MM.1S (cell line): ENCODE results near the gene TSR1.

ENCODE experiments used
- DNase-seq: peaks from one replicate; pipeline ENCODE4 v3.0.0-alpha.2; 2015
- H2AFZ ChIP-seq: fragments of 300-600 bp; sonication (generic); 2 replicates; pipeline ENCODE4 v1.6.0; 2016; ENCODE audit warnings: antibody characterized with exemption, low read length
- H3F3A ChIP-seq: fragments of 300-600 bp; sonication (generic); 2 replicates; pipeline ENCODE4 v1.6.1; 2016; ENCODE audit warnings: mild to moderate bottlenecking, antibody characterized with exemption, low read length, moderate library complexity, mixed read lengths; ENCODE audit not compliant: insufficient read depth
- H3K27ac ChIP-seq: fragments of 300-600 bp; sonication (generic); 2 replicates; pipeline ENCODE4 v1.5.1; 2016; ENCODE audit warnings: mild to moderate bottlenecking, low read length
- H3K27me3 ChIP-seq: fragments of 300-600 bp; sonication (generic); replicated peaks from 2 replicates; pipeline ENCODE4 v1.6.0; 2016; ENCODE audit warnings: low read length; ENCODE audit not compliant: insufficient read depth
- H3K36me3 ChIP-seq: fragments of 300-600 bp; sonication (generic); replicated peaks from 2 replicates; pipeline ENCODE4 v1.6.1; 2016; ENCODE audit warnings: mild to moderate bottlenecking, low read length, mixed read lengths; ENCODE audit not compliant: insufficient read depth
- H3K4me1 ChIP-seq: fragments of 300-600 bp; sonication (generic); 2 replicates; pipeline ENCODE4 v1.6.1; 2016; ENCODE audit warnings: low read length, mixed read lengths
- H3K4me2 ChIP-seq: fragments of 300-600 bp; sonication (generic); 2 replicates; pipeline ENCODE4 v1.6.0; 2016; ENCODE audit warnings: low read depth, low read length
- H3K4me3 ChIP-seq: fragments of 300-600 bp; sonication (generic); 2 replicates; pipeline ENCODE4 v1.5.1; 2016; ENCODE audit warnings: low read length, mixed read lengths
- H3K79me2 ChIP-seq: fragments of 300-600 bp; sonication (generic); 2 replicates; pipeline ENCODE4 v1.6.1; 2016; ENCODE audit warnings: mixed run types, low read length, mixed read lengths
- H3K9ac ChIP-seq: fragments of 300-600 bp; sonication (generic); 2 replicates; pipeline ENCODE4 v1.6.1; 2016; ENCODE audit warnings: low read length, mixed read lengths
- H3K9me2 ChIP-seq: fragments of 300-600 bp; sonication (generic); replicated peaks from 2 replicates; pipeline ENCODE4 v1.6.1; 2016; ENCODE audit warnings: mild to moderate bottlenecking, low read length, mixed read lengths; ENCODE audit not compliant: insufficient read depth
- H3K9me3 ChIP-seq: fragments of 300-600 bp; sonication (generic); replicated peaks from 2 replicates; pipeline ENCODE4 v1.6.1; 2016; ENCODE audit warnings: mild to moderate bottlenecking, low read length, mixed read lengths; ENCODE audit not compliant: insufficient read depth
- H4K20me1 ChIP-seq: fragments of 300-600 bp; sonication (generic); 2 replicates; pipeline ENCODE4 v1.6.1; 2016; ENCODE audit warnings: mild to moderate bottlenecking, low read length, moderate library complexity, mixed read lengths; ENCODE audit not compliant: insufficient read depth
- EZH2 ChIP-seq: fragments of 300-600 bp; sonication (generic); optimal IDR thresholded peaks from 2 replicates; pipeline ENCODE3; 2017; ENCODE audit warnings: low read depth, mild to moderate bottlenecking, antibody characterized with exemption, low read length, mixed read lengths
- EZH2phosphoT487 ChIP-seq: fragments of 300-600 bp; sonication (generic); IDR thresholded peaks from 2 replicates; pipeline ENCODE4 v1.6.1; 2018; ENCODE audit warnings: antibody characterized with exemption, low read length
- TF ChIP-seq, protein P1 (sequence below): fragments of 300-600 bp; sonication (generic); IDR thresholded peaks from 2 replicates; pipeline ENCODE4 v1.5.1; 2016; ENCODE audit warnings: antibody characterized with exemption, low read length, mixed read lengths

The TSR1 gene

DNA sequence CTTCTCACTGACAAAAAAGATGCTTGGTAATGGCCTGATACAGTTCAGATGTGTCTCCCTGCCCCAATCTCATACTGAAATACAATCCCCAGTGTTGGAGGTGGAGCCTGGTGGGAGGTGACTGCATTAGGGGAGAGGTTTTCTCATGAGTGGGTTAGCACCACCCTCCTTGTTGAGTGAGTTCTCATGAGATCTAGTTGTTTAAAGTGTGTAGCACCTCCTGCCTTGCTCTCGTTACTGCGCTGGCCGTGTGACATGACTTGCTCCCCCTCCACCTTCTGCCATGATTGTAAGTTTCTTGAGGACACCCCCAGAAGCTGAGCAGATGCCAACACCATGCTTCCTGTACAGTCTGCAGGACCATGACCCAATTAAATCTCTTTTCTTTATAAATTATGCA, 5.0 kb downstream of the TSR1 start:
- no peak overlapping the region for H3K27ac ChIP-seq
- H3K36me3 ChIP-seq: peaks cover 34% of the 10 kb centered on the region
- H4K20me1 ChIP-seq: no peaks in the 10 kb centered on the region; the same call in 1 of the 2 replicates
- peaks cover 12% of the 10 kb centered on the region; the same call in 1 of the 2 replicates for H3K4me1 ChIP-seq
- no peak for DNase-seq
- H3F3A ChIP-seq: 0 out of 2 replicates have a peak, but pooled peaks cover 5% of the 10 kb centered on the region
- no peak overlapping the region for H2AFZ ChIP-seq
- H3K9me2 ChIP-seq: no peaks in the 10 kb centered on the region
- no peaks in the 10 kb centered on the region for H3K9me3 ChIP-seq
- peaks cover 82% of the 10 kb centered on the region for H3K79me2 ChIP-seq
- no peak overlapping the region for H3K9ac ChIP-seq
- no peak overlapping the region for H3K4me3 ChIP-seq
- TF ChIP-seq, protein P1, sequence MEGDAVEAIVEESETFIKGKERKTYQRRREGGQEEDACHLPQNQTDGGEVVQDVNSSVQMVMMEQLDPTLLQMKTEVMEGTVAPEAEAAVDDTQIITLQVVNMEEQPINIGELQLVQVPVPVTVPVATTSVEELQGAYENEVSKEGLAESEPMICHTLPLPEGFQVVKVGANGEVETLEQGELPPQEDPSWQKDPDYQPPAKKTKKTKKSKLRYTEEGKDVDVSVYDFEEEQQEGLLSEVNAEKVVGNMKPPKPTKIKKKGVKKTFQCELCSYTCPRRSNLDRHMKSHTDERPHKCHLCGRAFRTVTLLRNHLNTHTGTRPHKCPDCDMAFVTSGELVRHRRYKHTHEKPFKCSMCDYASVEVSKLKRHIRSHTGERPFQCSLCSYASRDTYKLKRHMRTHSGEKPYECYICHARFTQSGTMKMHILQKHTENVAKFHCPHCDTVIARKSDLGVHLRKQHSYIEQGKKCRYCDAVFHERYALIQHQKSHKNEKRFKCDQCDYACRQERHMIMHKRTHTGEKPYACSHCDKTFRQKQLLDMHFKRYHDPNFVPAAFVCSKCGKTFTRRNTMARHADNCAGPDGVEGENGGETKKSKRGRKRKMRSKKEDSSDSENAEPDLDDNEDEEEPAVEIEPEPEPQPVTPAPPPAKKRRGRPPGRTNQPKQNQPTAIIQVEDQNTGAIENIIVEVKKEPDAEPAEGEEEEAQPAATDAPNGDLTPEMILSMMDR: no peak
- TF ChIP-seq EZH2: no peak
- no peaks in the 10 kb centered on the region for H3K27me3 ChIP-seq
- no peak overlapping the region for H3K4me2 ChIP-seq

DNA sequence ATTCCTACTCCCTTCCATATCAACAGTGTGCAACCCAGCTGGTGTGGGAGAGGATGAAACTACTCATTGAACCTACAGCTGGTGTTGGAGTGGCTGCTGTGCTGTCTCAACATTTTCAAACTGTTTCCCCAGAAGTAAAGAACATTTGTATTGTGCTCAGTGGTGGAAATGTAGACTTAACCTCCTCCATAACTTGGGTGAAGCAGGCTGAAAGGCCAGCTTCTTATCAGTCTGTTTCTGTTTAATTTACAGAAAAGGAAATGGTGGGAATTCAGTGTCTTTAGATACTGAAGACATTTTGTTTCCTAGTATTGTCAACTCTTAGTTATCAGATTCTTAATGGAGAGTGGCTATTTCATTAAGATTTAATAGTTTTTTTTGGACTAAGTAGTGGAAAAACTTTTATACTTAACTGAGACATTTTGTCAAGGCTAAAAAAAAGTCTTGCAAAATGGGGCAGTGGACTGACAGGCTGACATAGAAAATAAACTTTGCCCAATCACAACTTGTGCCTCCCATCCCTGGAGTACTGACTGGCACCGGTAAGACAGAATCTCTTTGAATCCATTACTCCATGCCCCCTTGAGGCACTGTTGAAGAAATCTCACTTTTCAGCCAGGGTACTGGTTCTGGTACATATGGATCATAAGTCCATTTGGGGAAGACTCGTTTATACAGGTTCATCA, 12.5 kb downstream of the TSR1 start:
- Histone ChIP-seq H4K20me1 (no peaks in the 10 kb centered on the region), H3K27me3 (no peaks in the 10 kb centered on the region), H3K9ac (no peak overlapping the region), H2AFZ (no peak overlapping the region), H3K27ac (no peak overlapping the region), H3K9me3 (no peaks in the 10 kb centered on the region), H3K36me3 (peaks cover 15% of the 10 kb centered on the region), H3F3A (no peaks in the 10 kb centered on the region; the same call in 1 of the 2 replicates), H3K79me2 (peaks cover 15% of the 10 kb centered on the region; the same call in 1 of the 2 replicates), H3K4me3 (no peak overlapping the region), H3K4me2 (no peak overlapping the region), H3K9me2 (no peaks in the 10 kb centered on the region), H3K4me1 (no peaks in the 10 kb centered on the region)
- DNase-seq: no peak
- TF ChIP-seq EZH2phosphoT487 (no peak), EZH2 (no peak)
- TF ChIP-seq, protein P1: no peak

DNA sequence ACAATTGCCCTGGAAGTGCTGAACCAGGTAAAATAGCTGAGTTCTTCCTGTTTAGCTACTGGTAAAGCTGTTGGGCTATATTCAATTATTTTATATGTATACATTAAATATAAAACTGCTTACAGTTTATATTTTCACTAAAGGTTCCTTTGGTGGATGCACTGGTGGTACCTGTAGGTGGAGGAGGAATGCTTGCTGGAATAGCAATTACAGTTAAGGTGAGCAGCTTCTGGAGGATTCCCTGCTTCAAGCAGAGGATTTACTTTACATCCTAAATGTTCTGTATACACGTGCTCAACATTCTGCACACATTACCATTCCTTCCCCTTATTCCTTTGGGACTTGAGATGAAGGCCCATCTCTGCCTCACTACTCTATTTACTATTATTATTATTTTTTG, 14.9 kb downstream of the TSR1 start:
- Histone ChIP-seq H3K27me3 (no peaks in the 10 kb centered on the region), H3K36me3 (peaks cover 15% of the 10 kb centered on the region), H3K4me2 (no peak overlapping the region), H3F3A (no peaks in the 10 kb centered on the region; the same call in 1 of the 2 replicates), H3K9me3 (no peaks in the 10 kb centered on the region), H4K20me1 (no peaks in the 10 kb centered on the region), H3K79me2 (0 out of 2 replicates have a peak, but pooled peaks cover 2% of the 10 kb centered on the region), H3K4me1 (no peaks in the 10 kb centered on the region), H3K9ac (no peak overlapping the region), H3K27ac (no peak overlapping the region), H3K9me2 (no peaks in the 10 kb centered on the region), H3K4me3 (no peak overlapping the region), H2AFZ (no peak overlapping the region)
- no peak for TF ChIP-seq EZH2phosphoT487
- no peak for TF ChIP-seq EZH2
- TF ChIP-seq, protein P1: no peak
- no peak for DNase-seq
